Thymus (tissue), 11 donors: Measurements from ENCODE around the gene CCDC110. TPM values are rescaled to one million over a fixed set of nuclear protein-coding genes. Genes with fewer than 3 reads are reported as not detected.

Experiments
- DNase-seq, 9 donors: peaks; one replicate each; pipeline ENCODE4 v3.0.0-alpha.2; 2013; ENCODE audit warnings: low spot score in 9 of 9, low read depth in 6 of 9, missing footprints in 1 of 9
- H3K27ac ChIP-seq, 2 donors: one replicate each; pipeline ENCODE4 v1.5.1; 2013; ENCODE audit warnings: control low read depth in 1 of 2, low read depth in 1 of 2, low read length in 1 of 2, mild to moderate bottlenecking in 1 of 2, moderate library complexity in 1 of 2
- H3K27me3 ChIP-seq, 2 donors: one replicate each; pipeline ENCODE4 v1.5.1; 2013; ENCODE audit warnings: low read length in 1 of 2; ENCODE audit not compliant: control insufficient read depth in 2 of 2, insufficient read depth in 1 of 2
- H3K36me3 ChIP-seq, 2 donors: one replicate each; pipeline ENCODE4 v1.5.1; 2013; ENCODE audit warnings: low read length in 1 of 2, mild to moderate bottlenecking in 1 of 2, moderate library complexity in 1 of 2; ENCODE audit not compliant: control insufficient read depth in 2 of 2, insufficient read depth in 2 of 2
- H3K4me1 ChIP-seq, 2 donors: one replicate each; pipeline ENCODE4 v1.5.1; 2013; ENCODE audit warnings: low read length in 2 of 2; ENCODE audit not compliant: control insufficient read depth in 2 of 2, insufficient read depth in 2 of 2
- H3K4me3 ChIP-seq, 2 donors: one replicate each; pipeline ENCODE4 v1.5.1; 2013; ENCODE audit warnings: low read length in 2 of 2, control low read depth in 1 of 2, mild to moderate bottlenecking in 1 of 2
- H3K9me3 ChIP-seq, 2 donors: one replicate each; pipeline ENCODE4 v1.5.1; 2013; ENCODE audit warnings: low read length in 1 of 2, mild to moderate bottlenecking in 1 of 2; ENCODE audit not compliant: control insufficient read depth in 2 of 2, insufficient read depth in 1 of 2
- WGBS: extraction: QIAGEN DNeasy Blood & Tissue Kit; methylation state at CpG from one replicate; pipeline ENCODE4 v1.1.7; 2013; 5-methylcytosine and 5-hydroxymethylcytosine counted together
- polyA plus RNA-seq: library from polyadenylated mRNA; stranded (reverse); fragments of 200-250 nt; gene quantifications from one replicate; pipeline ENCODE4 v1.2.3, GENCODE V29; 2013
- total RNA-seq: library from RNA; stranded (reverse); fragments of 120-200 nt; gene quantifications from one replicate; pipeline ENCODE4 v1.2.4, GENCODE V29; 2013
- donor health status: healthy.

Gene CCDC110
- total and polyA plus RNA-seq, 2 donors, result 0.24 to 0.30 TPM

GRCh38 chr4:185435466-185435865, 36.1 kb downstream of the CCDC110 start:
- no peaks in the 10 kb centered on the region for H3K4me1 ChIP-seq
- H3K4me3 ChIP-seq, result no peak overlapping the region
- DNase-seq, result no peak
- no peaks in the 10 kb centered on the region for H3K36me3 ChIP-seq
- H3K27me3 ChIP-seq, result peaks cover 0 to 7% of the 10 kb centered on the region in 2 donors
- no peaks in the 10 kb centered on the region for H3K9me3 ChIP-seq
- H3K27ac ChIP-seq, result no peak overlapping the region

- 69% methylated on average over 5 of the region's 5 CpGs for WGBS
- Histone ChIP-seq H3K4me3 (no peak overlapping the region), H3K36me3 (no peaks in the 10 kb centered on the region)
Observed at GRCh38 chr4:185429660-185430059, 41.9 kb downstream of the CCDC110 start.

GRCh38 chr4:185426960-185427688, 44.4 kb downstream of the CCDC110 start:
- Histone ChIP-seq H3K4me3 (no peak overlapping the region), H3K36me3 (no peaks in the 10 kb centered on the region), H3K9me3 (peaks cover 0 to 5% of the 10 kb centered on the region in 2 donors), H3K27me3 (peaks cover 0 to 19% of the 10 kb centered on the region in 2 donors), H3K27ac (no peak overlapping the region), H3K4me1 (peaks cover 12 to 15% of the 10 kb centered on the region in 2 donors)
- no peak for DNase-seq
- 93% methylated on average over 22 of the region's 22 CpGs for WGBS

More at GRCh38 chr4:185429660-185430059, 41.9 kb downstream of the CCDC110 start:
- no peak for DNase-seq
- H3K9me3 ChIP-seq, result peaks cover 0 to 5% of the 10 kb centered on the region in 2 donors
- peaks cover 8 to 11% of the 10 kb centered on the region in 2 donors for H3K4me1 ChIP-seq
- H3K27me3 ChIP-seq, result peaks cover 0 to 23% of the 10 kb centered on the region in 2 donors
- H3K27ac ChIP-seq, result no peak overlapping the region

GRCh38 chr4:185425647-185426352, 45.7 kb downstream of the CCDC110 start, which contains the start of gene UFSP2:
Gene UFSP2 (minus strand): TSS chr4:185425964. CDS start chr4:185425868, 96 bp downstream.
- under 1% methylated on average over 66 of the region's 66 CpGs for WGBS
- H3K27me3 ChIP-seq, result peaks cover 0 to 19% of the 10 kb centered on the region in 2 donors
- H3K4me1 ChIP-seq, result peaks cover 12 to 15% of the 10 kb centered on the region in 2 donors
- peak within 1 kb of the TSS; percentile 92 to 94 for H3K27ac ChIP-seq
- no peaks in the 10 kb centered on the region for H3K36me3 ChIP-seq
- peak; percentile 83 to 95 (median 89) for DNase-seq
- H3K4me3 ChIP-seq, result peak within 1 kb of the TSS; percentile 85 to 86
- peaks cover 0 to 5% of the 10 kb centered on the region in 2 donors for H3K9me3 ChIP-seq

- H3K9me3 ChIP-seq, result peaks cover 0 to 5% of the 10 kb centered on the region in 2 donors
- peak overlapping the region; percentile 85 to 86 for H3K4me3 ChIP-seq
- H3K36me3 ChIP-seq, result no peaks in the 10 kb centered on the region
- peak overlapping the region; percentile 92 to 94 for H3K27ac ChIP-seq
- WGBS, result 19% methylated on average over 13 of the region's 13 CpGs
- H3K4me1 ChIP-seq, result peaks cover 12 to 15% of the 10 kb centered on the region in 2 donors
- DNase-seq, result peak in 7 of 9 donors; percentile 1 to 49 (median 10)
- peaks cover 0 to 16% of the 10 kb centered on the region in 2 donors for H3K27me3 ChIP-seq
Observed at GRCh38 chr4:185424905-185425646, 46.5 kb downstream of the CCDC110 start.

- 89% methylated on average over 2 of the region's 2 CpGs for whole genome bisulfite sequencing
Observed at GRCh38 chr4:185421366-185422124, 50.0 kb downstream of the CCDC110 start.

GRCh38 chr4:185416955-185417354, 54.6 kb downstream of the CCDC110 start:
- H3K4me1 ChIP-seq, result no peaks in the 10 kb centered on the region
- no peak overlapping the region for H3K27ac ChIP-seq
- no peaks in the 10 kb centered on the region for H3K27me3 ChIP-seq
- H3K4me3 ChIP-seq, result no peak overlapping the region
- no peak for DNase-seq
- peaks cover 17 to 29% of the 10 kb centered on the region in 2 donors for H3K36me3 ChIP-seq
- no peaks in the 10 kb centered on the region for H3K9me3 ChIP-seq

More at GRCh38 chr4:185421366-185422124, 50.0 kb downstream of the CCDC110 start:
- DNase-seq, result no peak
- H3K27ac ChIP-seq, result no peak overlapping the region
- H3K9me3 ChIP-seq, result peaks cover 0 to 5% of the 10 kb centered on the region in 2 donors
- H3K36me3 ChIP-seq, result peaks cover 9% of the 10 kb centered on the region in 2 donors
- peaks cover 0 to 3% of the 10 kb centered on the region in 2 donors for H3K27me3 ChIP-seq
- H3K4me3 ChIP-seq, result no peak overlapping the region
- peaks cover 12 to 15% of the 10 kb centered on the region in 2 donors for H3K4me1 ChIP-seq

GRCh38 chr4:185412412-185412811, 59.1 kb downstream of the CCDC110 start:
- Histone ChIP-seq H3K4me1 (no peaks in the 10 kb centered on the region), H3K27me3 (no peaks in the 10 kb centered on the region), H3K4me3 (no peak overlapping the region), H3K9me3 (no peaks in the 10 kb centered on the region), H3K36me3 (peaks cover 21 to 48% of the 10 kb centered on the region in 2 donors), H3K27ac (no peak overlapping the region)
- no peak for DNase-seq
- WGBS, result 97% methylated on average over 5 of the region's 5 CpGs
